CD4-positive, alpha-beta memory T cell (primary cell): Measurements from ENCODE around the gene TSC1. TPM values are rescaled to one million over a fixed set of nuclear protein-coding genes. Genes with fewer than 3 reads are reported as not detected.

Source experiments
- CTCF ChIA-PET: fragments of 350-600 bp; sonication (Branson Sonifier 250); formaldehyde crosslinking; loops from one replicate; lab custom pipeline; 2021; ENCODE audit warnings: inconsistent platforms; ENCODE audit not compliant: partially characterized antibody; lab: Charles Lee
- POLR2A ChIA-PET: fragments of 350-600 bp; sonication (Branson Sonifier 250); formaldehyde crosslinking; loops from one replicate; lab custom pipeline; 2021; ENCODE audit not compliant: partially characterized antibody; lab: Charles Lee
- DNase-seq, 5 donors: peaks; one replicate each; pipeline versions ENCODE4 v3.0.0 to v3.0.0-alpha.2; 2020 to 2022; ENCODE audit warnings: mixed read lengths in 1 of 5
- H3K27ac ChIP-seq: one replicate; pipeline ENCODE4 v1.7.0; 2013; ENCODE audit warnings: low read depth, low read length
- H3K27me3 ChIP-seq: 2 replicates; pipeline ENCODE4 v1.7.0; 2013; ENCODE audit warnings: mild to moderate bottlenecking, low read length, moderate library complexity; ENCODE audit not compliant: insufficient read depth
- H3K36me3 ChIP-seq: 2 replicates; pipeline ENCODE4 v1.7.0; 2013; ENCODE audit warnings: mild to moderate bottlenecking, low read length, moderate library complexity; ENCODE audit not compliant: insufficient read depth
- H3K4me1 ChIP-seq: 2 replicates; pipeline ENCODE4 v1.7.0; 2013; ENCODE audit warnings: mild to moderate bottlenecking, low read length, moderate library complexity; ENCODE audit not compliant: insufficient read depth
- H3K4me3 ChIP-seq, 2 donors: one replicate each; pipeline ENCODE4 v1.7.0; 2013; ENCODE audit warnings: low read length in 2 of 2, mild to moderate bottlenecking in 1 of 2
- H3K9me3 ChIP-seq, 2 donors: one replicate each; pipeline ENCODE4 v1.7.0; 2013; ENCODE audit warnings: low read length in 2 of 2, control low read depth in 1 of 2; ENCODE audit not compliant: control insufficient read depth in 1 of 2
- H3K27ac Mint-ChIP-seq, 7 donors: one replicate each; pipeline ENCODE4 v1.8.0; 2020 to 2021; ENCODE audit warnings: mixed read lengths in 7 of 7, mild to moderate bottlenecking in 6 of 7, inconsistent platforms in 3 of 7, moderate library complexity in 3 of 7
- H3K27me3 Mint-ChIP-seq, 2 donors: one replicate each; pipeline ENCODE4 v1.8.0; 2020 to 2021; ENCODE audit warnings: mixed read lengths in 2 of 2
- H3K36me3 Mint-ChIP-seq, 2 donors: one replicate each; pipeline ENCODE4 v1.8.0; 2020 to 2021; ENCODE audit warnings: mixed read lengths in 2 of 2, inconsistent platforms in 1 of 2, mild to moderate bottlenecking in 1 of 2
- H3K4me1 Mint-ChIP-seq, 4 donors: one replicate each; pipeline ENCODE4 v1.8.0; 2020 to 2021; ENCODE audit warnings: mixed read lengths in 4 of 4, mild to moderate bottlenecking in 1 of 4
- H3K4me3 Mint-ChIP-seq, 8 donors: one replicate each; pipeline ENCODE4 v1.8.0; 2020 to 2021; ENCODE audit warnings: mixed read lengths in 8 of 8, mild to moderate bottlenecking in 7 of 8, moderate library complexity in 6 of 8, inconsistent platforms in 3 of 8
- H3K9me3 Mint-ChIP-seq, 8 donors: one replicate each; pipeline ENCODE4 v1.8.0; 2020 to 2021; ENCODE audit warnings: mixed read lengths in 8 of 8, mild to moderate bottlenecking in 5 of 8, inconsistent platforms in 3 of 8, moderate library complexity in 1 of 8
- intact Hi-C: fragments of 100-400 bp; cut with micrococcal nuclease; formaldehyde crosslinking; loops from one replicate; pipeline ENCODE4 v1.15.1; 2023
- polyA plus RNA-seq, 2 donors: library from polyadenylated mRNA; unstranded; fragments of 300-500 nt; fragmentation: Illumina TruSeq; gene quantifications; one replicate each; pipeline ENCODE4 v1.2.3, GENCODE V29; 2021
- total RNA-seq, 2 experiments: library from RNA; stranded (reverse); gene quantifications; one replicate each; pipeline ENCODE4 v1.2.3, GENCODE V29; 2021

Gene TSC1
- total and polyA plus RNA-seq, 4 experiments from 2014 or later = 4.4 to 76.5 (median 43.1) TPM

GRCh38 chr9:132989014-132989310 lies 44.5 kb upstream of the TSC1 start:
- H3K36me3 ChIP-seq = no peaks in the 10 kb centered on the region
- H3K9me3 Mint-ChIP-seq = peaks cover 0 to 2% (median 0%) of the 10 kb centered on the region in 8 donors
- H3K4me1 ChIP-seq = no peaks in the 10 kb centered on the region
- no peak for DNase-seq
- H3K4me1 Mint-ChIP-seq = no peaks in the 10 kb centered on the region
- no peak overlapping the region for H3K4me3 ChIP-seq
- ChIA-PET CTCF (no interaction called here), POLR2A (no interaction called here)
- H3K36me3 Mint-ChIP-seq = no peaks in the 10 kb centered on the region
- H3K27me3 Mint-ChIP-seq = peaks cover 22 to 34% of the 10 kb centered on the region in 2 donors
- intact Hi-C loops = no loop called here
- H3K27me3 ChIP-seq = no peaks in the 10 kb centered on the region
- no peak overlapping the region for H3K4me3 Mint-ChIP-seq
- no peaks in the 10 kb centered on the region for H3K9me3 ChIP-seq
- H3K27ac ChIP-seq = no peak overlapping the region
- no peak overlapping the region for H3K27ac Mint-ChIP-seq

- H3K27me3 ChIP-seq = no peaks in the 10 kb centered on the region
- no peak for DNase-seq
- Mint-ChIP-seq H3K36me3 (no peaks in the 10 kb centered on the region), H3K4me1 (no peaks in the 10 kb centered on the region), H3K27ac (no peak overlapping the region), H3K9me3 (peaks cover 0 to 2% (median 0%) of the 10 kb centered on the region in 8 donors), H3K4me3 (no peak overlapping the region), H3K27me3 (peaks cover 20 to 32% of the 10 kb centered on the region in 2 donors)
- H3K4me1 ChIP-seq = no peaks in the 10 kb centered on the region
- intact Hi-C loops = no loop called here
- no peaks in the 10 kb centered on the region for H3K36me3 ChIP-seq
- H3K27ac ChIP-seq = no peak overlapping the region
- POLR2A ChIA-PET = no interaction called here
- H3K9me3 ChIP-seq = no peaks in the 10 kb centered on the region
- H3K4me3 ChIP-seq = no peak overlapping the region
- CTCF ChIA-PET = no interaction called here
These were observed 44.0 kb upstream of the TSC1 start for GRCh38 chr9:132988244-132989013.

GRCh38 chr9:132986640-132987620 lies 42.5 kb upstream of the TSC1 start:
- H3K36me3 Mint-ChIP-seq = no peaks in the 10 kb centered on the region
- ChIA-PET POLR2A (no interaction called here), CTCF (no interaction called here)
- no peak for DNase-seq
- peaks cover 18 to 33% of the 10 kb centered on the region in 2 donors for H3K27me3 Mint-ChIP-seq
- Histone ChIP-seq H3K9me3 (no peaks in the 10 kb centered on the region), H3K4me3 (no peak overlapping the region), H3K27me3 (no peaks in the 10 kb centered on the region), H3K27ac (no peak overlapping the region), H3K36me3 (no peaks in the 10 kb centered on the region), H3K4me1 (no peaks in the 10 kb centered on the region)
- intact Hi-C loops = no loop called here
- H3K4me1 Mint-ChIP-seq = no peaks in the 10 kb centered on the region
- H3K27ac Mint-ChIP-seq = no peak overlapping the region
- peaks cover 0 to 2% (median 0%) of the 10 kb centered on the region in 8 donors for H3K9me3 Mint-ChIP-seq
- H3K4me3 Mint-ChIP-seq = no peak overlapping the region

DNA sequence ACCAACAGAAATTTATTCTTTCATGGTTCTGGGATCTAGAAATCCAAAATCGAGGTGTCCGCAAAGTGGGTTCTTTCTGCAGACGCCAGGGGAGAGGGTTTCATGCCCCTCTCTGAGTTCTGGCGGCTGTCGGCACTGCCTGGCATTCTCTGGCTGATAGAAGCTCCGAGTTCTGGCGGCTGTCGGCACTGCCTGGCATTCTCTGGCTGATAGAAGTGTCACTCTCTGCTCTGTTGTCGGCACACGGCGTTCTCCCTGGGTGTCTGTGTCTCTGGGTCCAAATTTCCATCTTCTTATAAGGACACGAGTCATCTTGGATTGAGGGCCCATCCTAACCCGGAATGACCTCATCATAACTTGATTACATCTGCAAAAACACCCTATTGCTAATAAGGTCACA lies 41.7 kb upstream of the TSC1 start:
- peaks cover 0 to 2% (median 0%) of the 10 kb centered on the region in 8 donors for H3K9me3 Mint-ChIP-seq
- H3K36me3 Mint-ChIP-seq = no peaks in the 10 kb centered on the region
- H3K27ac ChIP-seq = no peak overlapping the region
- H3K9me3 ChIP-seq = no peaks in the 10 kb centered on the region
- intact Hi-C loops = no loop called here
- no peak for DNase-seq
- no peak overlapping the region for H3K4me3 Mint-ChIP-seq
- CTCF ChIA-PET = interaction anchor here (1.2 kb wide), 1 partner anchor 14 kb away, joined by 3 read pairs; no protein-coding TSS in a partner anchor
- H3K27ac Mint-ChIP-seq = no peak overlapping the region
- no peak overlapping the region for H3K4me3 ChIP-seq
- H3K36me3 ChIP-seq = no peaks in the 10 kb centered on the region
- H3K4me1 ChIP-seq = no peaks in the 10 kb centered on the region
- no peaks in the 10 kb centered on the region for H3K4me1 Mint-ChIP-seq
- peaks cover 21 to 30% of the 10 kb centered on the region in 2 donors for H3K27me3 Mint-ChIP-seq
- peaks cover 2% of the 10 kb centered on the region for H3K27me3 ChIP-seq
- POLR2A ChIA-PET = no interaction called here

- H3K36me3 Mint-ChIP-seq = no peaks in the 10 kb centered on the region
- Histone ChIP-seq H3K27ac (no peak overlapping the region), H3K36me3 (no peaks in the 10 kb centered on the region), H3K9me3 (no peaks in the 10 kb centered on the region), H3K4me3 (no peak overlapping the region), H3K27me3 (peaks cover 4% of the 10 kb centered on the region), H3K4me1 (no peaks in the 10 kb centered on the region)
- H3K9me3 Mint-ChIP-seq = peaks cover 0 to 2% (median 0%) of the 10 kb centered on the region in 8 donors
- ChIA-PET POLR2A (no interaction called here), CTCF (interaction anchor here (1.2 kb wide), 1 partner anchor 13 kb away, joined by 3 read pairs; no protein-coding TSS in a partner anchor)
- peaks cover 23 to 32% of the 10 kb centered on the region in 2 donors for H3K27me3 Mint-ChIP-seq
- DNase-seq = no peak
- no peak overlapping the region for H3K27ac Mint-ChIP-seq
- no peak overlapping the region for H3K4me3 Mint-ChIP-seq
- H3K4me1 Mint-ChIP-seq = peaks cover 0 to 1% (median 0%) of the 10 kb centered on the region in 4 donors
- intact Hi-C loops = no loop called here
These were observed 41.1 kb upstream of the TSC1 start for GRCh38 chr9:132985489-132985888.

- H3K9me3 ChIP-seq = no peaks in the 10 kb centered on the region
- H3K4me3 ChIP-seq = no peak overlapping the region
- intact Hi-C loops = no loop called here
- peaks cover 0 to 2% (median 0%) of the 10 kb centered on the region in 4 donors for H3K4me1 Mint-ChIP-seq
- CTCF ChIA-PET = interaction anchor here (0.9 to 1.2 kb wide), 2 partner anchors 10 to 13 kb away, joined by 3 read pairs; no protein-coding TSS in a partner anchor
- no peaks in the 10 kb centered on the region for H3K36me3 ChIP-seq
- POLR2A ChIA-PET = no interaction called here
- H3K27ac Mint-ChIP-seq = no peak overlapping the region
- H3K27ac ChIP-seq = no peak overlapping the region
- H3K9me3 Mint-ChIP-seq = peaks cover 0 to 2% (median 0%) of the 10 kb centered on the region in 8 donors
- peaks cover 24 to 31% of the 10 kb centered on the region in 2 donors for H3K27me3 Mint-ChIP-seq
- no peaks in the 10 kb centered on the region for H3K36me3 Mint-ChIP-seq
- no peaks in the 10 kb centered on the region for H3K4me1 ChIP-seq
- no peak for DNase-seq
- H3K27me3 ChIP-seq = peaks cover 4% of the 10 kb centered on the region
- H3K4me3 Mint-ChIP-seq = no peak overlapping the region
These were observed 40.6 kb upstream of the TSC1 start for GRCh38 chr9:132985071-132985350.
